ENCODE results near the gene BATF3. TPM values are rescaled to one million over a fixed set of nuclear protein-coding genes. Genes with fewer than 3 reads are reported as not detected.
A peak's percentile ranks its signal among the peaks of the same experiment; 100 is the strongest.

Gene BATF3
- total and polyA plus RNA-seq, 9 of the 15 experiments (the other 6 are each of a cell fraction or from before 2014, with no cell fraction given), result 0.40 to 3.8 (median 2.0) TPM

DNA sequence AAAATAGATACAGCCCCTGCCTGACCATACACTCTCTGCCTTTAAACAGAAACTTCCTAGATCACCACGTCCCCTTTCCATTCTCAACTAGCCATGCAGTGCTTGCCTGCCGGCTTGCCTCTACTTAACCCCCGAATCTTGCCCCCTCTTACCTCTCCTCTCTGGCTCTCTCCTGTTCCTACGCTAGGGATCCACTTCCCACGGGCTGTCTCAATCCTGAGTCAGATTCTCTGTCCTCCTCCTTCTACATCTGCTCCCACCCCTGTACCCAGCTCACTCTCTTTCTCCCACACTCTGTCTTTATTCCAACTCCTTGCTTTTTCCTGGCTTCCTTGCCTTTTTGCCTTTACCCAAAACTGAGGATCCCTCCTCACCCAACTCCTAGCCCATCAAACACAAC is 61.7 kb downstream of the BATF3 start:
- Histone ChIP-seq H2AFZ (ENCODE audit: low read depth, low read length) (no peak overlapping the region), H4K20me1 (replicated peaks; ENCODE audit: control insufficient read depth, insufficient read depth, low read length) (peaks cover 18% of the 10 kb centered on the region), H3K27me3 (ENCODE audit: control insufficient read depth in 2 of 2, insufficient read depth in 2 of 2, low read length in 2 of 2) (peaks cover 14 to 42% of the 10 kb centered on the region in 2 experiments), H3K27ac (ENCODE audit: extremely low read depth, low read depth, low read length) (no peak overlapping the region), H3K4me3 (no peak overlapping the region), H3K79me2 (ENCODE audit: control insufficient read depth, insufficient read depth, low read length) (no peaks in the 10 kb centered on the region), H3K4me2 (ENCODE audit: insufficient read depth, low read length) (no peak overlapping the region), H3K36me3 (ENCODE audit: control insufficient read depth, insufficient read depth, low read length) (no peaks in the 10 kb centered on the region), H3K9me3 (replicated peaks; ENCODE audit: control insufficient read depth, insufficient read depth, low read depth, low read length) (no peaks in the 10 kb centered on the region), H3K9ac (ENCODE audit: insufficient read depth in 1 of 2, low read depth in 2 of 2, low read length in 2 of 2) (no peak overlapping the region), H3K9me1 (ENCODE audit: control insufficient read depth, insufficient read depth, low read length) (no peaks in the 10 kb centered on the region), H3K4me1 (replicated peaks in 1 of 2; ENCODE audit: control insufficient read depth in 2 of 2, insufficient read depth in 2 of 2, low read length in 2 of 2) (peaks cover 14 to 30% of the 10 kb centered on the region in 2 experiments; a peak in 4 of 5 replicates)
- ChIA-PET CTCF (ENCODE audit: low intra/inter-chr PET ratio) (no interaction called here), POLR2A (no interaction called here)
- in situ Hi-C loops (cut with MboI) (no loop called here), intact Hi-C loops (cut with micrococcal nuclease) (no loop called here)
- no TSS peak for BruUV-seq (replicated peaks)
- DNase-seq (ENCODE audit: extremely low read depth in 1 of 4, low spot score in 3 of 4), result no peak
- no peak for FAIRE-seq
- no peak for ATAC-seq
- 5% methylated on average over 5 of the region's 5 CpGs for WGBS (ENCODE audit: insufficient coverage, low coverage, missing lambda C conversion rate)
- TF ChIP-seq BRCA1 (IDR thresholded peaks at IDR 0.05) (no peak), BRCA1 (CRISPR knock-in tag; IDR thresholded peaks at IDR 0.05) (no peak), HNRNPUL1 (IDR thresholded peaks at IDR 0.05; ENCODE audit: low read length) (no peak), HDGF (IDR thresholded peaks at IDR 0.05) (no peak), CHD4 (IDR thresholded peaks at IDR 0.05; ENCODE audit: insufficient read depth, insufficient replicate concordance, low read depth, low read length, poor library complexity, severe bottlenecking) (no peak), TGIF2 (CRISPR knock-in tag; IDR thresholded peaks at IDR 0.05) (no peak), ZNF695 (CRISPR knock-in tag; IDR thresholded peaks at IDR 0.05) (no peak), KAT2B (IDR thresholded peaks at IDR 0.05; ENCODE audit: low read depth, low read length) (no peak)
- TF ChIP-seq, protein P1, sequence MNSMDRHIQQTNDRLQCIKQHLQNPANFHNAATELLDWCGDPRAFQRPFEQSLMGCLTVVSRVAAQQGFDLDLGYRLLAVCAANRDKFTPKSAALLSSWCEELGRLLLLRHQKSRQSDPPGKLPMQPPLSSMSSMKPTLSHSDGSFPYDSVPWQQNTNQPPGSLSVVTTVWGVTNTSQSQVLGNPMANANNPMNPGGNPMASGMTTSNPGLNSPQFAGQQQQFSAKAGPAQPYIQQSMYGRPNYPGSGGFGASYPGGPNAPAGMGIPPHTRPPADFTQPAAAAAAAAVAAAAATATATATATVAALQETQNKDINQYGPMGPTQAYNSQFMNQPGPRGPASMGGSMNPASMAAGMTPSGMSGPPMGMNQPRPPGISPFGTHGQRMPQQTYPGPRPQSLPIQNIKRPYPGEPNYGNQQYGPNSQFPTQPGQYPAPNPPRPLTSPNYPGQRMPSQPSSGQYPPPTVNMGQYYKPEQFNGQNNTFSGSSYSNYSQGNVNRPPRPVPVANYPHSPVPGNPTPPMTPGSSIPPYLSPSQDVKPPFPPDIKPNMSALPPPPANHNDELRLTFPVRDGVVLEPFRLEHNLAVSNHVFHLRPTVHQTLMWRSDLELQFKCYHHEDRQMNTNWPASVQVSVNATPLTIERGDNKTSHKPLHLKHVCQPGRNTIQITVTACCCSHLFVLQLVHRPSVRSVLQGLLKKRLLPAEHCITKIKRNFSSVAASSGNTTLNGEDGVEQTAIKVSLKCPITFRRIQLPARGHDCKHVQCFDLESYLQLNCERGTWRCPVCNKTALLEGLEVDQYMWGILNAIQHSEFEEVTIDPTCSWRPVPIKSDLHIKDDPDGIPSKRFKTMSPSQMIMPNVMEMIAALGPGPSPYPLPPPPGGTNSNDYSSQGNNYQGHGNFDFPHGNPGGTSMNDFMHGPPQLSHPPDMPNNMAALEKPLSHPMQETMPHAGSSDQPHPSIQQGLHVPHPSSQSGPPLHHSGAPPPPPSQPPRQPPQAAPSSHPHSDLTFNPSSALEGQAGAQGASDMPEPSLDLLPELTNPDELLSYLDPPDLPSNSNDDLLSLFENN (IDR thresholded peaks at IDR 0.05; ENCODE audit: low read depth in 2 of 2, low read length in 2 of 2), result no peak
- TF ChIP-seq, protein P2, sequence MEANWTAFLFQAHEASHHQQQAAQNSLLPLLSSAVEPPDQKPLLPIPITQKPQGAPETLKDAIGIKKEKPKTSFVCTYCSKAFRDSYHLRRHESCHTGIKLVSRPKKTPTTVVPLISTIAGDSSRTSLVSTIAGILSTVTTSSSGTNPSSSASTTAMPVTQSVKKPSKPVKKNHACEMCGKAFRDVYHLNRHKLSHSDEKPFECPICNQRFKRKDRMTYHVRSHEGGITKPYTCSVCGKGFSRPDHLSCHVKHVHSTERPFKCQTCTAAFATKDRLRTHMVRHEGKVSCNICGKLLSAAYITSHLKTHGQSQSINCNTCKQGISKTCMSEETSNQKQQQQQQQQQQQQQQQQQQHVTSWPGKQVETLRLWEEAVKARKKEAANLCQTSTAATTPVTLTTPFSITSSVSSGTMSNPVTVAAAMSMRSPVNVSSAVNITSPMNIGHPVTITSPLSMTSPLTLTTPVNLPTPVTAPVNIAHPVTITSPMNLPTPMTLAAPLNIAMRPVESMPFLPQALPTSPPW (CRISPR knock-in tag; IDR thresholded peaks at IDR 0.05), result no peak
- TF ChIP-seq, protein P3, sequence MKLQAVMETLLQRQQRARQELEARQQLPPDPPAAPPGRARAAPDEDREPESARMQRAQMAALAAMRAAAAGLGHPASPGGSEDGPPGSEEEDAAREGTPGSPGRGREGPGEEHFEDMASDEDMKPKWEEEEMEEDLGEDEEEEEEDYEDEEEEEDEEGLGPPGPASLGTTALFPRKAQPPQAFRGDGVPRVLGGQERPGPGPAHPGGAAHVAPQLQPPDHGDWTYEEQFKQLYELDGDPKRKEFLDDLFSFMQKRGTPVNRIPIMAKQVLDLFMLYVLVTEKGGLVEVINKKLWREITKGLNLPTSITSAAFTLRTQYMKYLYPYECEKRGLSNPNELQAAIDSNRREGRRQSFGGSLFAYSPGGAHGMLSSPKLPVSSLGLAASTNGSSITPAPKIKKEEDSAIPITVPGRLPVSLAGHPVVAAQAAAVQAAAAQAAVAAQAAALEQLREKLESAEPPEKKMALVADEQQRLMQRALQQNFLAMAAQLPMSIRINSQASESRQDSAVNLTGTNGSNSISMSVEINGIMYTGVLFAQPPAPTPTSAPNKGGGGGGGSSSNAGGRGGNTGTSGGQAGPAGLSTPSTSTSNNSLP (IDR thresholded peaks at IDR 0.05; ENCODE audit: borderline replicate concordance, low read depth, low read length), result no peak
- TF ChIP-seq, protein P4, sequence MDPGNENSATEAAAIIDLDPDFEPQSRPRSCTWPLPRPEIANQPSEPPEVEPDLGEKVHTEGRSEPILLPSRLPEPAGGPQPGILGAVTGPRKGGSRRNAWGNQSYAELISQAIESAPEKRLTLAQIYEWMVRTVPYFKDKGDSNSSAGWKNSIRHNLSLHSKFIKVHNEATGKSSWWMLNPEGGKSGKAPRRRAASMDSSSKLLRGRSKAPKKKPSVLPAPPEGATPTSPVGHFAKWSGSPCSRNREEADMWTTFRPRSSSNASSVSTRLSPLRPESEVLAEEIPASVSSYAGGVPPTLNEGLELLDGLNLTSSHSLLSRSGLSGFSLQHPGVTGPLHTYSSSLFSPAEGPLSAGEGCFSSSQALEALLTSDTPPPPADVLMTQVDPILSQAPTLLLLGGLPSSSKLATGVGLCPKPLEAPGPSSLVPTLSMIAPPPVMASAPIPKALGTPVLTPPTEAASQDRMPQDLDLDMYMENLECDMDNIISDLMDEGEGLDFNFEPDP (CRISPR knock-in tag; IDR thresholded peaks at IDR 0.05), result no peak
- TF ChIP-seq, protein P5, sequence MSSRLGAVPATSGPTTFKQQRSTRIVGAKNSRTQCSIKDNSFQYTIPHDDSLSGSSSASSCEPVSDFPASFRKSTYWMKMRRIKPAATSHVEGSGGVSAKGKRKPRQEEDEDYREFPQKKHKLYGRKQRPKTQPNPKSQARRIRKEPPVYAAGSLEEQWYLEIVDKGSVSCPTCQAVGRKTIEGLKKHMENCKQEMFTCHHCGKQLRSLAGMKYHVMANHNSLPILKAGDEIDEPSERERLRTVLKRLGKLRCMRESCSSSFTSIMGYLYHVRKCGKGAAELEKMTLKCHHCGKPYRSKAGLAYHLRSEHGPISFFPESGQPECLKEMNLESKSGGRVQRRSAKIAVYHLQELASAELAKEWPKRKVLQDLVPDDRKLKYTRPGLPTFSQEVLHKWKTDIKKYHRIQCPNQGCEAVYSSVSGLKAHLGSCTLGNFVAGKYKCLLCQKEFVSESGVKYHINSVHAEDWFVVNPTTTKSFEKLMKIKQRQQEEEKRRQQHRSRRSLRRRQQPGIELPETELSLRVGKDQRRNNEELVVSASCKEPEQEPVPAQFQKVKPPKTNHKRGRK (tag; IDR thresholded peaks at IDR 0.05), result peak; percentile 54; the same call in 1 of the 2 replicates
